ENCODE data around the gene FBN2.

FBN2 gene

GRCh38 chr5:128262911-128263310 is 275.1 kb downstream of the FBN2 start:
- Histone ChIP-seq H3K9me3 (ENCODE audit: low read length) (no peaks in the 10 kb centered on the region), H3K36me3 (ENCODE audit: insufficient read depth, low read length) (no peaks in the 10 kb centered on the region), H3K4me1 (ENCODE audit: insufficient read depth, low read length) (peaks cover 11% of the 10 kb centered on the region), H3K27ac (ENCODE audit: low read depth, low read length) (no peak overlapping the region), H3K4me3 (ENCODE audit: low read depth in 1 of 2, low read length in 2 of 2) (no peak overlapping the region), H3K9ac (ENCODE audit: low read length) (no peak overlapping the region), H3K27me3 (ENCODE audit: control insufficient read depth in 1 of 2, insufficient read depth in 2 of 2, low read length in 2 of 2) (no peaks in the 10 kb centered on the region)

- Histone ChIP-seq H3K4me1 (ENCODE audit: insufficient read depth, low read length) (peaks cover 6% of the 10 kb centered on the region), H3K36me3 (ENCODE audit: insufficient read depth, low read length) (no peaks in the 10 kb centered on the region), H3K9ac (ENCODE audit: low read length) (no peak overlapping the region), H3K27me3 (ENCODE audit: control insufficient read depth in 1 of 2, insufficient read depth in 2 of 2, low read length in 2 of 2) (no peaks in the 10 kb centered on the region), H3K9me3 (ENCODE audit: low read length) (no peaks in the 10 kb centered on the region), H3K27ac (ENCODE audit: low read depth, low read length) (no peak overlapping the region), H3K4me3 (ENCODE audit: low read depth in 1 of 2, low read length in 2 of 2) (no peak overlapping the region)
These were observed 278.4 kb downstream of the FBN2 start for GRCh38 chr5:128259607-128260021.

- Histone ChIP-seq H3K9ac (ENCODE audit: low read length) (no peak overlapping the region), H3K4me1 (ENCODE audit: insufficient read depth, low read length) (no peaks in the 10 kb centered on the region), H3K9me3 (ENCODE audit: low read length) (no peaks in the 10 kb centered on the region), H3K4me3 (ENCODE audit: low read depth in 1 of 2, low read length in 2 of 2) (no peak overlapping the region), H3K27me3 (ENCODE audit: control insufficient read depth in 1 of 2, insufficient read depth in 2 of 2, low read length in 2 of 2) (no peaks in the 10 kb centered on the region), H3K27ac (ENCODE audit: low read depth, low read length) (no peak overlapping the region), H3K36me3 (ENCODE audit: insufficient read depth, low read length) (no peaks in the 10 kb centered on the region)
These were observed 279.7 kb downstream of the FBN2 start for GRCh38 chr5:128258372-128258771.

- Histone ChIP-seq H3K9ac (ENCODE audit: low read length) (no peak overlapping the region), H3K9me3 (ENCODE audit: low read length) (no peaks in the 10 kb centered on the region), H3K4me1 (ENCODE audit: insufficient read depth, low read length) (no peaks in the 10 kb centered on the region), H3K36me3 (ENCODE audit: insufficient read depth, low read length) (no peaks in the 10 kb centered on the region), H3K27me3 (ENCODE audit: control insufficient read depth in 1 of 2, insufficient read depth in 2 of 2, low read length in 2 of 2) (no peaks in the 10 kb centered on the region), H3K4me3 (ENCODE audit: low read depth in 1 of 2, low read length in 2 of 2) (no peak overlapping the region), H3K27ac (ENCODE audit: low read depth, low read length) (no peak overlapping the region)
These were observed 281.0 kb downstream of the FBN2 start for GRCh38 chr5:128257076-128257475.

GRCh38 chr5:128254789-128255188 is 283.3 kb downstream of the FBN2 start:
- Histone ChIP-seq H3K36me3 (ENCODE audit: insufficient read depth, low read length) (no peaks in the 10 kb centered on the region), H3K4me3 (ENCODE audit: low read depth in 1 of 2, low read length in 2 of 2) (no peak overlapping the region), H3K9ac (ENCODE audit: low read length) (no peak overlapping the region)

GRCh38 chr5:128253880-128254279 is 284.2 kb downstream of the FBN2 start:
- no peaks in the 10 kb centered on the region for H3K4me1 ChIP-seq (ENCODE audit: insufficient read depth, low read length)
- H3K9me3 ChIP-seq (ENCODE audit: low read length) = no peaks in the 10 kb centered on the region
- no peaks in the 10 kb centered on the region for H3K36me3 ChIP-seq (ENCODE audit: insufficient read depth, low read length)
- no peak overlapping the region for H3K4me3 ChIP-seq (ENCODE audit: low read depth in 1 of 2, low read length in 2 of 2)
- H3K27ac ChIP-seq (ENCODE audit: low read depth, low read length) = no peak overlapping the region
- H3K27me3 ChIP-seq (ENCODE audit: control insufficient read depth in 1 of 2, insufficient read depth in 2 of 2, low read length in 2 of 2) = no peaks in the 10 kb centered on the region
- H3K9ac ChIP-seq (ENCODE audit: low read length) = no peak overlapping the region

More at GRCh38 chr5:128254789-128255188, 283.3 kb downstream of the FBN2 start:
- no peaks in the 10 kb centered on the region for H3K4me1 ChIP-seq (ENCODE audit: insufficient read depth, low read length)
- H3K27ac ChIP-seq (ENCODE audit: low read depth, low read length) = no peak overlapping the region
- H3K9me3 ChIP-seq (ENCODE audit: low read length) = no peaks in the 10 kb centered on the region
- no peaks in the 10 kb centered on the region for H3K27me3 ChIP-seq (ENCODE audit: control insufficient read depth in 1 of 2, insufficient read depth in 2 of 2, low read length in 2 of 2)

GRCh38 chr5:128253161-128253560 is 284.9 kb downstream of the FBN2 start:
- no peak overlapping the region for H3K27ac ChIP-seq (ENCODE audit: low read depth, low read length)
- H3K4me1 ChIP-seq (ENCODE audit: insufficient read depth, low read length) = no peaks in the 10 kb centered on the region
- H3K9me3 ChIP-seq (ENCODE audit: low read length) = no peaks in the 10 kb centered on the region
- H3K9ac ChIP-seq (ENCODE audit: low read length) = no peak overlapping the region
- no peak overlapping the region for H3K4me3 ChIP-seq (ENCODE audit: low read depth in 1 of 2, low read length in 2 of 2)
- no peaks in the 10 kb centered on the region for H3K36me3 ChIP-seq (ENCODE audit: insufficient read depth, low read length)
- H3K27me3 ChIP-seq (ENCODE audit: control insufficient read depth in 1 of 2, insufficient read depth in 2 of 2, low read length in 2 of 2) = no peaks in the 10 kb centered on the region

GRCh38 chr5:128252756-128253155 is 285.3 kb downstream of the FBN2 start:
- H3K27ac ChIP-seq (ENCODE audit: low read depth, low read length) = no peak overlapping the region
- H3K27me3 ChIP-seq (ENCODE audit: control insufficient read depth in 1 of 2, insufficient read depth in 2 of 2, low read length in 2 of 2) = no peaks in the 10 kb centered on the region
- no peaks in the 10 kb centered on the region for H3K4me1 ChIP-seq (ENCODE audit: insufficient read depth, low read length)
- H3K9me3 ChIP-seq (ENCODE audit: low read length) = no peaks in the 10 kb centered on the region
- no peak overlapping the region for H3K4me3 ChIP-seq (ENCODE audit: low read depth in 1 of 2, low read length in 2 of 2)
- H3K9ac ChIP-seq (ENCODE audit: low read length) = no peak overlapping the region
- no peaks in the 10 kb centered on the region for H3K36me3 ChIP-seq (ENCODE audit: insufficient read depth, low read length)

GRCh38 chr5:128252196-128252595 is 285.8 kb downstream of the FBN2 start:
- H3K9ac ChIP-seq (ENCODE audit: low read length) = no peak overlapping the region
- no peak overlapping the region for H3K4me3 ChIP-seq (ENCODE audit: low read depth in 1 of 2, low read length in 2 of 2)
- no peaks in the 10 kb centered on the region for H3K27me3 ChIP-seq (ENCODE audit: control insufficient read depth in 1 of 2, insufficient read depth in 2 of 2, low read length in 2 of 2)
- no peaks in the 10 kb centered on the region for H3K36me3 ChIP-seq (ENCODE audit: insufficient read depth, low read length)
- no peak overlapping the region for H3K27ac ChIP-seq (ENCODE audit: low read depth, low read length)
- no peaks in the 10 kb centered on the region for H3K4me1 ChIP-seq (ENCODE audit: insufficient read depth, low read length)
- no peaks in the 10 kb centered on the region for H3K9me3 ChIP-seq (ENCODE audit: low read length)

- H3K27me3 ChIP-seq (ENCODE audit: control insufficient read depth in 1 of 2, insufficient read depth in 2 of 2, low read length in 2 of 2) = no peaks in the 10 kb centered on the region
- no peaks in the 10 kb centered on the region for H3K4me1 ChIP-seq (ENCODE audit: insufficient read depth, low read length)
- no peak overlapping the region for H3K4me3 ChIP-seq (ENCODE audit: low read depth in 1 of 2, low read length in 2 of 2)
- no peaks in the 10 kb centered on the region for H3K36me3 ChIP-seq (ENCODE audit: insufficient read depth, low read length)
- no peaks in the 10 kb centered on the region for H3K9me3 ChIP-seq (ENCODE audit: low read length)
- H3K27ac ChIP-seq (ENCODE audit: low read depth, low read length) = no peak overlapping the region
- H3K9ac ChIP-seq (ENCODE audit: low read length) = no peak overlapping the region
These were observed 292.1 kb downstream of the FBN2 start for GRCh38 chr5:128245974-128246373.

GRCh38 chr5:128243958-128244582 is 294.0 kb downstream of the FBN2 start:
- H3K27ac ChIP-seq (ENCODE audit: low read depth, low read length) = no peak overlapping the region
- H3K9ac ChIP-seq (ENCODE audit: low read length) = no peak overlapping the region
- no peaks in the 10 kb centered on the region for H3K4me1 ChIP-seq (ENCODE audit: insufficient read depth, low read length)
- H3K27me3 ChIP-seq (ENCODE audit: control insufficient read depth in 1 of 2, insufficient read depth in 2 of 2, low read length in 2 of 2) = no peaks in the 10 kb centered on the region
- H3K4me3 ChIP-seq (ENCODE audit: low read depth in 1 of 2, low read length in 2 of 2) = no peak overlapping the region
- H3K9me3 ChIP-seq (ENCODE audit: low read length) = no peaks in the 10 kb centered on the region
- no peaks in the 10 kb centered on the region for H3K36me3 ChIP-seq (ENCODE audit: insufficient read depth, low read length)

GRCh38 chr5:128241051-128241695 is 296.9 kb downstream of the FBN2 start:
- H3K4me1 ChIP-seq (ENCODE audit: insufficient read depth, low read length) = no peaks in the 10 kb centered on the region
- no peaks in the 10 kb centered on the region for H3K9me3 ChIP-seq (ENCODE audit: low read length)
- H3K9ac ChIP-seq (ENCODE audit: low read length) = no peak overlapping the region
- H3K27ac ChIP-seq (ENCODE audit: low read depth, low read length) = no peak overlapping the region
- no peaks in the 10 kb centered on the region for H3K36me3 ChIP-seq (ENCODE audit: insufficient read depth, low read length)
- H3K4me3 ChIP-seq (ENCODE audit: low read depth in 1 of 2, low read length in 2 of 2) = no peak overlapping the region
- H3K27me3 ChIP-seq (ENCODE audit: control insufficient read depth in 1 of 2, insufficient read depth in 2 of 2, low read length in 2 of 2) = no peaks in the 10 kb centered on the region
